HG03439 (cell line): Measurements from ENCODE around the gene DCDC1.
A peak's percentile ranks its signal among the peaks of the same experiment; 100 is the strongest.

ENCODE experiments used
- ATAC-seq: cut with Tn5 transposase; IDR thresholded peaks from one replicate; pipeline ENCODE4 v1.9.1; 2021; ENCODE audit warnings: mild to moderate bottlenecking, moderate library complexity; ENCODE audit not compliant: unreplicated experiment

DCDC1 gene

DNA sequence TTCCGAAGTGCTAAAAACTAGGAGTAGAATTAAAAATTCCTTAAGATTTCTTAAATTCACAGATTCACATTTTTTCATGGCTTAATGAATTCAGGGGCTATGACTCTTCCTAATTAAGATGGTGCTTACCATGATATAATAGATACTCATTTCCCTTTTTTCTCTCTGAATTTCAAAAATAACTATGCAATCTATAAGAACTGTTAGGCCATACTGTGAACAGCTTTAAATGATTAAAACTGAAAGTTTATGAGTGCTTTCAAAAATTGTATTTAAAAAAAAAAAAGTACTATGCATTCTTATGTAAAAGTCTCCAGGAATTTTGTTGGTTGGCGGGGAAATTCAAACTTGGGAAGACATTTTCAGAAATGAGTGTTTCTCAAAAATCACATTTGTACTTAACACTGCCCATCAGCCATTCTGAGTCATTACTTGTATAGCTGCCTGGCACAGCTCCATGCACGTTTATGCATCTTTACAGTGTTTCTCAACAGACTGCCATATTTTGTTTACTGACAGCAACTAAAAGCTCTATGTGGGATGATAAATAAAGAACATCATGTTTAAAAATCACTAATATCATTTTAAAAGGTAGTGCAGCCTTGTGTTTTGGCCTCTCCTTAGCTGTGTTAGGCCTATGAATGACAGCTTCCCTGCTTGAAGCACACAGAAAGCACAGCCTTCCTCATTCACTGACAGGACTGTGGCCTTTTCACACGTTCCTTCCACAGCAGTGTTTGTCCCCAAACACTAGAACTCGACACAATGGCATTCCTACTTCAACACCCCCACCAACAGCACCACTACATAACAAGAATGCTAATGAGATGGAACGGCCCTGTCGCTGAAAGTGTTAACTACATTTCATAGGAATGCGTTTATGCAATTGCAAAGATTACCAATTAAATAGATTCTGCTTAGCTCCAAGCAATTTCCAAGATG is 131.4 kb downstream of the DCDC1 start:
- ATAC-seq, result no peak

DNA sequence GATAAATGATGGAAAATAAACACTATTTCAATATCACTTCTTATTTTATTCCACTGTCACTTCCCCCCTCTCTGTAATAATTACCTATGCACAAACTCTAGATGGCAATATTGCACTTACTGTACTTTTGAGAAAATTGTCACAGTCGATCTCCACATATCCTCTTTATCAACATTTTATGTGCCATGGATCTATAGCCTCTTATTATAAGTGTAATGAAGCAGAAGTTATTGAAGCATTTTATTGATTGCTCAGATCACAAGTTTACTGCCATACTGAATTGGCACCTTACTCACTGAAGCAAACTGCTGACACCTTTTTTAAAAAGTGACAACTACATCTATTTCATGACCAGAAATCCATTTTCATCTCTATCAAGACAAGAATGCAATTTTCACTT is 133.4 kb downstream of the DCDC1 start:
- no peak for ATAC-seq

DNA sequence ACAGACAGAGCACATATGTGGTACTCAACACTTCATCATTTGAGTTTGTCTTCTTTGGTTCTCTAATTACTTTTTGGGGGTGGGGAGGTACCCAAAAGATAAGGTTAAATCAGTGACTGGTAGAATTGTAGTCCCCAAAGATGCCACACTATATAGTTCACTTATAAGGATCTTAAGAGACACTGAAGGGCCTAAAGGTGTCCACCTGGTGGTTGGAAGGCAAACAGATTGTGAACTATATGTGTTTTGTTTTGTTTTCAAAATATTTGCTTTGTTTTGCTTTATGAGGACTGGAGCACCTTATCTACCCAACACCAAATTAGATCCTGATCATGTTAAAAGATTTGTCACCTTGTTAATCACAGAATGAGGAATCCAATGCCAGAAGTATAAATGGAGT is 136.1 kb downstream of the DCDC1 start:
- ATAC-seq, result peak; percentile 68

DNA sequence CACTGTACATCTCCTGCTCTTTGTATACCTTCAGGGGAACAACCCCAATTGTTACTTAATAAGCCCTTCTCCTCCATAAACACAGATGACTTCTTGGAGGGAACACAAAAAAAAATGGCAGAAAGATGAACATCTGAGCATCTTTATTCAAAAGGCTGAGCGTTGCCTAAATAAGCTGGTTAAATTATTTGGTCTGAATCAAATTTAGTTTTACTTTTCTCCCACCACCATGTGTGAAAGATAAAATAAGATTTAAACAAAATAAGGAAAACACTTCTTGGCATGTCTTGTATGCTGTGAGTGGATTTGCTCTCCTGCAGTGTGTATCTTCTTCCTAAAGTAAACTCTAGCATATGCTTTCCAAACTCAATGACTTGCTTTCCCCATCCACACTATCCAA is 137.9 kb downstream of the DCDC1 start:
- ATAC-seq, result no peak

DNA sequence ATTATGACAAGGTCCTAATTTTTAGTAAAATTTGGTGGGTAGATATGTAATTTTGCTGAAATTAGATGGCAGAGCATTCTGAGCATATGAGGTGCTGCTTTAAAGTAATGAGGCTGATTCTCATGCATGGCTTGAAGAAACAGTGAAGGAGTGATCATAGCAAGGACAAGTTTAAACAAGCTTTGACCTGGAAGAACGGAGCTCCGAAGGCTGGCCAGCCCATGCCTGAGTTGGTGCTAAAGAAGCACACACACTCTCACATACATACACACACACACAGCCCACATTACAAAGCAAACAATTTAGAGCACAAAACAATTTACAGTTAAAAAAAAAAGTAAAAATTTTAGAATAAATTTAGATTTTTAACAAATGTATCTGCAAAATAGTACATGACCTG is 150.7 kb downstream of the DCDC1 start:
- no peak for ATAC-seq

DNA sequence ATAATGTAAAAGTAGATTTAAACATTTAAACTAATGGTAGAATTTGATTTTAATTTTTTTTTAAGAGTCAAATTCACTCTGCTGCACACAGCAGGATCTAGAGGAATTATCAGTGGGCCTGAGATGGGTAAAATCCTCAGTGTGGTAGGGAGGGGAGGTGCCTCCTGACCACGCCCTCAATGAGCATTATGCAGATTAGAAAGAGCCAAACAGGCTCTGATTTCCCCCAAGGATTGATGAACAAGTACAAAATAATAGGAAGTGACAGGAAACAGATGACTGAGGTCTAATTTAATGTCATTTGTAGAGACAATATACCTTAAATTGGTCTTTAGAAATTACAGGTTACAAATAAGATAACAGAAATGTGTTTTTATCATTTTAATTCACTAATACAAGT is 155.2 kb downstream of the DCDC1 start:
- no peak for ATAC-seq

DNA sequence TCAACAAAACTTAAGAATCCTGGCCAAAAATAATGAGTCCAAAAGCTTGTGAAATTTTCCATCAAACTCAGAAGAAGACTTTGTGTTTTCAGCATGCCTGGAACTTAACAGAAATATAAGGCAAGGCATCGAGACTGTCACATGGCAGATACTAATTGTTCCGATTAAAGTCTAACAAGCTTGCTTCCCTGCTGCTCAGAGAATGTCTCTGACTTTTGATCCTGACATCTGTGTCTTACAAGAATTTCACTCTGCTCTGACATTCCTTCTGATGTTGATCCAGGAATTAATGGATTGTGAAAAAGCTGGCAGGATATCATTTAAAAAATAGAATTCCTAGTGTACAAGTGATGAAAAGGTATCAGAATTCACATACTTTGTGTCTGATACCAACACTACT is 170.2 kb downstream of the DCDC1 start:
- ATAC-seq, result no peak

DNA sequence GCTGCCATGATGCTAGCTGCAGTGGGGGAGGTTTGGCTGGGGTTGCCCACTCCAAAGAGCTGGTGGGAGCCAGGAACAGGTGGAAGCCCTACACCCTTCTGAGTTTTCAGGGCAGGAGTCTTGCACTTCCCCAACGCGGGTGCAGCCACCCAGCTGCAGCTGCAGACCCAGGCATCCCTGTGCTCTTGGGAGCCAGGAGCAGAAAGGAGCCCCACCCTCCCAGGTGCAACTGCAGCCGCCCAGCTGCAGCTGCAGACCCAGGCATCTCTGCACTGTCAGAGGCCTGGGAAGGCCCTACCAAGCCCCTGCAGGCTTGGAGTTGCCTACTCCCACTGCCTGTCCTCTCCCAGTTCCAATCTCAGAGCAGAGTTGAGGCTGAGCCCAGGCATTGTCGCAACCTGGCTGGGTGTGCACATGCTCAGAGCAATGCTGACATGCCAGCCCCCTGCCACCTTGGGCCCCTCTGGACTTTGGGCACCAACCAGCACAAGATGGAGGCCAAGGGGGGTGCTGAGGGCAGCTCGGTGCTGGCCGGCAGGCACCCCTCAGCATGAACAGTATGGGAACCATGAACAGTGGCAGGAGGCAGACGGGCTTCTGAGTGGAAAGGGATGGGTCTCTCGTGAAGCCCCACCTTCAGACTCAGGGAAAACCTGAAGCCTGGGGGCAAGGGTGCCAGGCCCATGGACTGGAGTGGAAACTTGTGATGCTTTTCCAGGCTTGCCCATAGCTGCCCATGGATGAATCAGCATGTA is 195.4 kb downstream of the DCDC1 start:
- no peak for ATAC-seq

DNA sequence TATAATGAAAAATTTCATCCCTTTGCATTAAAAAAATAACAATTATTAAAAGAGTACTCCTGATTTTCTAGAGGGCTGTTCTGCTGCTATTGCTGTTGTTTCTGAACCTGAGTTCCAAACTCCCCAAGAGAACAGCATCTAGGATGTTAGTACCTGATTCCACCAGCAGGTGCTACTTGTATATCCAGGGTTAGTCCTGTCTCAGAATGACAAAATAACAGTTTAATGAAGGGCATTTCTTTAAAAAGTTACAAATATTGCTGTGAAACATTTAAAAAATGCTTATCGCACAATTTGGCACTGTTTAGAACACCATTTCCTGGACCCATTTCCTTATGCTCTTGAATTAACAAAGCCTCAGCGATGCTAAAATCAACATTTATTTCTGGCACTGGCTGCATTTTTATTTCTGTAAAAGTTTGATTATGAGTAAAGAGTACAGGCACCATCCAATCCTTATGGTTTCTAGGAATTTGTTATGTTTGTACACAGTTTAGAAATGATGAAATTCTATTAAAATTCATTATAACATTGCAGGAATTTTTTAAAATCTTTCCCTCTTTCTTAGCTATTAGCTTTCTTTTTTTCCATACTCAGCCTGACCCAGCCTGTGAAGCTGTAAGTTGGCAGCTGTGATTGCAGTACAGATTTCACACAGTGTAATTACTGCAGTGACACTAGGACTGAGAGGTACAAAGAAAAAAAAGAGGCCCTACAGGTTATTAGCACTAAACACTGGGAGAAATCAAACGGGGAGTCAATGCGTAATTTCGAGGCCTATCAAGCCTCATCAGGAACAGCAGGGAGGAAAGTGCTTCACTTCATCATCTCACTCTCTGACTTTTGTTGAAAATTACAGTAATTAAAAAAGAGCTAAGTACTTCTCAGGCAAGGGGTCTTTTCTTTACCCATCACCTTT is 208.8 kb downstream of the DCDC1 start:
- ATAC-seq, result no peak

DNA sequence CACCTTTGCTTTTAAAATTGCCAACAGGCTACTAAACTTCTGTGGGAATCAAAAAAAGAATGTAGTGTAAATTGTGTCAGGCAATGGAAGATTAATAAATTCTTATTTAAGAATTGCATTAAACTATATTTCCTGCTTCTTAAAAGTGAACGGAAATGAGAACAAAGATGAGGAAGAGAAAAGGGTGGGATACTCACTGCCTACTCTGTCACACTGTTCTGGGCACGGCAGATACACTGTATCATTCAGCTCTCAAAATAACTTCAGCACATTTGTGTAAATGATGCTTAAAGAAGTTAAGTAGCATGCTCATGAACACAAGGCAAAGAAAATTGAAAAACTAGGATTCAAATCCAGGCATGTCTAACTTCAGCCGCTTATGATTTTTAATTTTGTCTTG is 218.7 kb downstream of the DCDC1 start:
- ATAC-seq, result no peak

DNA sequence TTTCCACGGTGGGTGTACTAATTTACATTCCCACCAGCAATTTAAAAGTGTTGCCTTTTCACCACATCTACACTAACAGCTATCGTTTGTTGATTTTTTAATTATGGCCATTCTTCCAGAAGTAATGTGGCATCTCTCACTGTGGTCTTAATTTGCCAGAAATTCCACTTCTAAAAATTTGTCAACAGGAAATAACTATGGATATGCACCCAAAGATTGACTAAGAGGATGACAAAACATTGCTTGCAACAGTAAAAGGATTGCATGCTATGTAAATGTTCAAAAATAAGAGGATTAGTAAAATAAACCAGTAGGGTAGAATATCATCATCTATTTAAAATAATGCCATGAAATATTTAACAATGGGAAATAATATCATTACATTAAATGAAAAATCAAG is 219.5 kb downstream of the DCDC1 start:
- ATAC-seq, result no peak

DNA sequence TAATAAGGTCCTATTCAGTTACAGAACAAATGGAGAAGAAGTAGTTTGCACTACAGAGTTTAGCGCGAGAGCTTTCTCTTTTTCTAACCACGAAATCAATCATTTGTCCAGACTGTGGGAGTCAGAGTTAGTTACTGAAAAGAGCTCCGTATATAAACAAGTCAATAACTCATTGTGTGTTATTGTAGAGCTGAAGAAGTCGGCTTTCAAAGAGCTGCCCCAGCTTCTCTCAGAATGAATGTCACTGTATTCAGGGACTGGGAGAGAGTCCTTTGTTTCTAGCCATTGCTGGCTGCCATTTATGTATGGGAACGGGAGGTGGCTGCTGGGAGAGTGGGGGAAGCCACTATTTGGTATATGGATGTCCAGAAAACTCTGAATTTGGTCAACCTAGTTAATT is 227.8 kb downstream of the DCDC1 start:
- ATAC-seq, result no peak

DNA sequence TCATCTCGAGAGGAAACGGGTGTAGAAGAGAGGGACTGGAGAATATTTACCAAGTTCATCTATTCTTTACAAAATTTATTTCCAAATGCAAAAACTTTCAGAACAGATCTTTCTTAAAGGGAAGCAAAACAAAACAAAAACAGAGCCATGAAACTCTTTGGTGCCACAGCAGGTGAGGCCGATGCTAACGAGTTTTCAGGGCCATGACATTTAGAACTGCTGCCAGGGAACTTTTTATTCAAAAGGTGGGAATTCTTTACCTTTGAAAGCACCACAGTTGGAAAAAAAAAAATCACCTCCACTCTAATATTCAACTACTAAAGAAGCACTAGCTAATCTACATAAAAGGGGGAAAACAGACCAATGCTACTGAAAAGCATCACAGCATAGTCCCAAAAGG is 230.1 kb downstream of the DCDC1 start:
- ATAC-seq, result no peak

DNA sequence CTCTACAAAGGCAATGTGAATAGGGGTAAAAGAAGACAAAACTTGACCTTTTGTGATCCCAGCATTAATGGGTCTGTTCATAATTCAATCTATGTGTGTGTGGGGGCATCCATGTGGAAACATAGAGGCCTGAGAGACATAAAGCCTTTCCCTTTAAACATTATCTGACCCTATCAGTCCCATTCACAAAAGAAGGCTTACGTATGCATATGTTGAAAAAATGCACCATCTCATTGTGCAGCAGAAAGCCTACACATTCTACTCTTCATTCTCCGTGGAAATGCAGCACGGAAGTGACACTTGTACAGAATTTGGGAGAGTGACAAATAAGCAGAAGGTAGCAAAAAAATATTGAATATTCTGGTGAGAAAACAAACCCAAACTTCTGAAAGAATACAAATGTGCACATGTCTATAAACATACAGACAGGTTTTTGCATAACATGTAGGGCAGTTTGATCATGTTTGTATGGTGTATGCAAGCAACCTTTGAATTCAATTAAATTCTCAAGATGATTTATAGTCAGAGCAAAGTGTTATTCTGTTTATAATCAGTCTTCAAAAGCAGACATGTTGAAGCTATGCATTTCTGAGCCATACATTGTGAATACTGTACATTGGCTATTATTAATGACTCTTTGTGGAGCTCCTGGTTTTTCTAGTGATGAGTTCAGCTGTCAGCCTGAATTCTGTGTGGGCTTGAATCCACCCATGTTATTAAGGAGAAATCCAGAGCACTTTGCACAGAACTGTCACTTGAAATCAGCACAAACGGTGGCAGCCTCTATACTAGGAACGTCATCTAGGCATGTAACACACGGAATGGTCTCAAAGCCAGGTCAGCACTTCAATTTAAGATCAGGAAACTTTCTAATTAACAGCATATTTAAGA is 236.8 kb downstream of the DCDC1 start:
- ATAC-seq, result no peak

DNA sequence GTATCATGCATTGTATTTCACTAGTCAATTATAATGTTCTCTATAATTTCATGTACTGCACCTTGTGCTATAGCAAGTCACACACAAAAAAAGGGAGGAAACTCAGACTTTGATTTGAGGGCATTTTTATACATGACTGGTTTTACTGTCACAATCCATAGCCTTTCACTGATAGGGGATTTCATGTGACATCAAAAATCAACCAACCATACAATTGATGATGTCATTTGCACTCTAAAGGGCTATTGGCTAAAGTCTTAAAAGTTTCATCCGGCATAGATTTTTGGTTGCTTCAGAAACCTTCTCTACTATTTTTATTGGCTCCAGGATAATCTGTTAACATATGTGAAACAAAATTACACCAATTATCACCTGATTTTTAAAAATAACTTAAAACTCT is 237.8 kb downstream of the DCDC1 start:
- no peak for ATAC-seq

DNA sequence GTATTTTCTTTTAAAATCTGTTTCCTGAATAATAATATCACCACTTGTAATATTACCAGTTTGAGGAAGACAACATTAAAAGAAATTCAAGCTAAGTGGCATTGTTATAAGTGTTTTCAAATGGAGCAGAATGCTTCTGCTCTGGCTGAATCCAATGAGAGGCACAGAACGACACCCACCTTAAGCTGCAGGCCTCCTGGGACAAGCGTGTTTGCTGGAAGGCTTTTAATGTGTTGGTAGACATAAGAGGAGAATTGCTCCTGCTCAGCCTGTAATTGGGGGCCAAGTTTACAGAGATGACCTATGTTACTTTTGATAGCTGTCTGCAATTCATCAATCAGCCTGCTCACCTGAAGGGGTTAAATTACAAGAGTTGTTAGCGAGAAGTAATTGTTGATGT is 242.2 kb downstream of the DCDC1 start:
- ATAC-seq, result no peak

DNA sequence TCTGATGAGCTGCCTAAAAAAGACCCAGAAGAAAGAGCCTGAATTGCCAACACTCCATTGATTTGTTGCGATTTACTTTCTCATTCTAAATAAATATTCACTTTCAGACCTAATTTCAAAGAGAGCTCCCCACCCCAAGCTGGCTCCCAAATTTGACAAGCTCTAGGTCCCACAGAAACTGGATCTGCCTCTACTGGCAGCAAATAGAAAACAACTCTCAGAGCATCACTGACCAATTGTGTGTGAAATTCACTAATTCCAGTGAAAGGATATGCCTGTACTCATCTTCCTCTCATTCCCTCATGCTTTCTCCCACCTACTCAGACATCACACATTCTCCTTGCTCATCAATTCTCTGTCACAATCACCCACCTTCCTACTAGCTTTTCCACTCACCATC is 249.1 kb downstream of the DCDC1 start:
- no peak for ATAC-seq

DNA sequence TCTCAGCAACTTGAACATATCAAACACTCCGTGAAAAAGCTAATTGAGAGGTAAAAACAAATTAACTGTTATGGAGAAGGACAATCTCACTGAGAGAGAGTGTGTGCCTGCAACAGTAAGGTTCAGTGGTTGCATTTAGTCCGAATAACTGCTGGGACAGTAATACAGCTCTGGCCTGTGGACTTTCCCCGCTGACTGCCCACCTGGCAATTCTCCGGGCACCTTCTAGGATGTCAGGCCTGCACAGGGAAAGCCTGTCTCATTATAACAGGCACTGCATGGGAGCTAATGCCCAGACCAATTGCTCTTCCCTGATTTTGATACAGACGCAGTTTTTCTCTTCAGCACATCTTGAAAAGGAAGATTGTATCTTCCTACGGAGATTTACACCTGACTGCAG is 251.0 kb downstream of the DCDC1 start:
- ATAC-seq, result no peak

DNA sequence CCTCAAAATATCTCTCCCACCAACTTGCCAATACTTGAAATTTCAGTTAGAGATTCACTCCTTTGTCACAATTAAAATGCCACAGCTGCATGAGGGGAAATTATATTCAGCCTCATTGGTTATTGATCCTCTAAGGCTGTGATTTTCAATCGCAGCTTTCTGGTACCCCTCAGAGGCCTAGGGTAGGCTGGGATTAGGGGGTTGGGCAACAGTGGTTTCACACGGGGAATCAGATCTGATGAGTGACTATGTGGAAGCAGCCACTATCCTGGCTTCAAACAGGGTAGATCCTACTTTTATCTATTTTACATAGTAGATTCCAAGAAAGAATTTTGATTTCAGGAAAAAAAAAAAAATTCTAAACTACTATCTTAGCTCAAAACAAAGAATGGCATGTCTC is 252.5 kb downstream of the DCDC1 start:
- no peak for ATAC-seq

DNA sequence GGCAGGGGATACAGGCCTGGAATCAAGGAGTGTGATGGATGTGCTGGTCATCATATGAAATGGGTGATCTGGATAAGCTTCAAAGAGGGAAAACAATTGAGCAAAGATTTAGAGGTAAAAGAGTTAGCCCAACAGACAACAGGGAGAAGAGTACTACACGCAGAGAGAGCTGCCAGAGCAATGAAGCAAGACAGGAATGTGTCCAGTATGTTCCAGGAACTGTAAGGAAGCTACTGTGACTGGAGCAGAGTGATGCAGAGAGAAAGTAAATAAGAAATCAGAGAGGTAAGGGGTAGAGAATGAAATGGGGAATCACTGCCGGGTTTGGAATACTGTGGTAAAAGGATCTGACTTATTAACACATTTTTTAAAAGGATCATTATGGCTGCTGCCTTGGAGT is 255.1 kb downstream of the DCDC1 start:
- ATAC-seq, result no peak
